SK-N-SH (cell line): ENCODE results near the gene TRIM8.

Experiments used
- CTCF ChIP-seq: fragments of 200-600 bp; sonication (generic); IDR thresholded peaks from 2 replicates; pipeline ENCODE4 v1.6.1; 2017; ENCODE audit warnings: antibody characterized with exemption, mild to moderate bottlenecking, moderate library complexity
- ELF1 ChIP-seq: IDR thresholded peaks from 2 replicates; pipeline ENCODE4 v1.4.0; 2012
- EP300 ChIP-seq, 2 experiments: IDR thresholded peaks; 2 replicates each; pipeline versions ENCODE4 v1.4.0 to v1.6.1; 2012; ENCODE audit warnings: borderline replicate concordance in 1 of 2, low read depth in 1 of 2, low read length in 1 of 2
- FOXM1 ChIP-seq: IDR thresholded peaks from 2 replicates; pipeline ENCODE4 v1.4.0; 2012; ENCODE audit warnings: low read depth, mild to moderate bottlenecking
- GABPA ChIP-seq: IDR thresholded peaks from 2 replicates; pipeline ENCODE4 v1.4.0; 2012; ENCODE audit warnings: low read depth, mild to moderate bottlenecking
- MAX ChIP-seq: IDR thresholded peaks from 2 replicates; pipeline ENCODE4 v1.4.0; 2012; ENCODE audit warnings: low read depth
- NRF1 ChIP-seq: IDR thresholded peaks from 2 replicates; pipeline ENCODE4 v1.6.1; 2012; ENCODE audit warnings: low read depth, mild to moderate bottlenecking, low read length
- POLR2AphosphoS5 ChIP-seq: IDR thresholded peaks from 2 replicates; pipeline ENCODE4 v1.6.1; 2012; ENCODE audit warnings: low read depth, low read length
- RXRA ChIP-seq: IDR thresholded peaks from 2 replicates; pipeline ENCODE4 v1.4.0; 2012; ENCODE audit warnings: low read depth, mild to moderate bottlenecking, borderline replicate concordance
- SIN3A ChIP-seq: IDR thresholded peaks from 2 replicates; pipeline ENCODE4 v1.6.1; 2012; ENCODE audit warnings: low read depth, mild to moderate bottlenecking, low read length, moderate library complexity, borderline replicate concordance
- SMC3 ChIP-seq: IDR thresholded peaks from 2 replicates; pipeline ENCODE4 v1.6.1; 2012; ENCODE audit warnings: low read depth, low read length, improper control_type of control experiment
- TEAD4 ChIP-seq: IDR thresholded peaks from 2 replicates; pipeline ENCODE4 v1.4.0; 2012; ENCODE audit warnings: mild to moderate bottlenecking, borderline replicate concordance; ENCODE audit not compliant: insufficient read depth

GRCh38 chr10:102608487-102608886 lies 35.8 kb upstream of the TRIM8 start:
- TF ChIP-seq CTCF (no peak), ELF1 (no peak), MAX (no peak), POLR2AphosphoS5 (no peak), RXRA (no peak), GABPA (no peak), FOXM1 (no peak), TEAD4 (no peak), SIN3A (no peak), EP300 (IDR thresholded peaks at IDR 0.05; ENCODE audit: borderline replicate concordance in 1 of 2, low read depth in 1 of 2, low read length in 1 of 2) (no peak), SMC3 (no peak), NRF1 (no peak)
